H9 (cell line): ENCODE results near the gene STK26. TPM values are rescaled to one million over a fixed set of nuclear protein-coding genes. Genes with fewer than 3 reads are reported as not detected.

Source experiments
- DNase-seq: peaks from one replicate; pipeline ENCODE4 v3.0.0-alpha.2; 2017
- H2AFZ ChIP-seq: one replicate; pipeline ENCODE4 v1.6.1; 2013; ENCODE audit warnings: mild to moderate bottlenecking, low read length, control low read depth, moderate library complexity
- H2AK5ac ChIP-seq: 2 replicates; pipeline ENCODE4 v1.6.1; 2013; ENCODE audit warnings: low read length, control low read depth, mixed read lengths; ENCODE audit not compliant: insufficient read length
- H2BK120ac ChIP-seq: one replicate; pipeline ENCODE4 v1.6.1; 2013; ENCODE audit warnings: low read depth, mild to moderate bottlenecking, low read length, control low read depth, inconsistent platforms; ENCODE audit not compliant: poor library complexity, severe bottlenecking
- H2BK12ac ChIP-seq: 2 replicates; pipeline ENCODE4 v1.6.1; 2013; ENCODE audit warnings: low read length, control low read depth, mixed read lengths, low read depth; ENCODE audit not compliant: insufficient read length
- H2BK15ac ChIP-seq: 2 replicates; pipeline ENCODE4 v1.6.1; 2013; ENCODE audit warnings: low read depth, low read length, control low read depth
- H2BK20ac ChIP-seq: one replicate; pipeline ENCODE4 v1.6.1; 2013; ENCODE audit warnings: low read depth, mild to moderate bottlenecking, low read length, control low read depth, inconsistent platforms; ENCODE audit not compliant: poor library complexity, severe bottlenecking
- H2BK5ac ChIP-seq: 2 replicates; pipeline ENCODE4 v1.6.1; 2013; ENCODE audit warnings: low read length, control low read depth, mixed read lengths; ENCODE audit not compliant: insufficient read length
- H3K14ac ChIP-seq: 2 replicates; pipeline ENCODE4 v1.6.1; 2013; ENCODE audit warnings: low read length, control low read depth; ENCODE audit not compliant: insufficient read depth
- H3K18ac ChIP-seq: 2 replicates; pipeline ENCODE4 v1.6.1; 2013; ENCODE audit warnings: low read depth, mild to moderate bottlenecking, mixed read lengths, low read length, control low read depth; ENCODE audit not compliant: insufficient read length
- H3K23ac ChIP-seq: 2 replicates; pipeline ENCODE4 v1.6.1; 2013; ENCODE audit warnings: low read length, control low read depth, mixed read lengths, low read depth; ENCODE audit not compliant: insufficient read length
- H3K23me2 ChIP-seq: 2 replicates; pipeline ENCODE4 v1.6.1; 2013; ENCODE audit warnings: low read depth, mild to moderate bottlenecking, mixed read lengths, low read length, control low read depth; ENCODE audit not compliant: insufficient read length, poor library complexity, severe bottlenecking
- H3K27ac ChIP-seq: 2 replicates; pipeline ENCODE4 v1.5.1; 2013; ENCODE audit warnings: low read length, control low read depth, mixed read lengths, low read depth; ENCODE audit not compliant: insufficient read length
- H3K27me3 ChIP-seq: 2 replicates; pipeline ENCODE4 v1.6.1; 2013; ENCODE audit warnings: low read length, control low read depth, inconsistent platforms; ENCODE audit not compliant: insufficient read depth
- H3K4ac ChIP-seq: 2 replicates; pipeline ENCODE4 v1.6.1; 2013; ENCODE audit warnings: low read depth, mild to moderate bottlenecking, control low read depth, inconsistent platforms, low read length, moderate library complexity
- H3K4me1 ChIP-seq: 2 replicates; pipeline ENCODE4 v1.6.1; 2013; ENCODE audit warnings: low read length, control low read depth, inconsistent platforms; ENCODE audit not compliant: insufficient read depth
- H3K4me2 ChIP-seq: 2 replicates; pipeline ENCODE4 v1.6.1; 2013; ENCODE audit warnings: low read length, control low read depth, mixed read lengths; ENCODE audit not compliant: insufficient read length, insufficient read depth
- H3K56ac ChIP-seq: 2 replicates; pipeline ENCODE4 v1.6.1; 2013; ENCODE audit warnings: low read depth, mild to moderate bottlenecking, mixed read lengths, low read length, control low read depth; ENCODE audit not compliant: insufficient read length
- H3K79me1 ChIP-seq: 2 replicates; pipeline ENCODE4 v1.6.1; 2013; ENCODE audit warnings: low read depth, mild to moderate bottlenecking, moderate library complexity, low read length, control low read depth, inconsistent platforms; ENCODE audit not compliant: insufficient read depth, poor library complexity, severe bottlenecking
- H3K79me2 ChIP-seq: 2 replicates; pipeline ENCODE4 v1.6.1; 2013; ENCODE audit warnings: low read length, control low read depth, inconsistent platforms; ENCODE audit not compliant: insufficient read depth
- H3K9ac ChIP-seq: 2 replicates; pipeline ENCODE4 v1.6.1; 2013; ENCODE audit warnings: low read length, control low read depth, mixed read lengths; ENCODE audit not compliant: insufficient read length; ENCODE audit errors: extremely low read depth
- H3K9me3 ChIP-seq: one replicate; pipeline ENCODE4 v1.6.1; 2013; ENCODE audit warnings: low read depth, low read length, inconsistent platforms; ENCODE audit not compliant: control insufficient read depth
- H3T11ph ChIP-seq: one replicate; pipeline ENCODE4 v1.6.1; 2013; ENCODE audit warnings: mild to moderate bottlenecking, low read length, control low read depth, inconsistent platforms
- H4K20me1 ChIP-seq: one replicate; pipeline ENCODE4 v1.6.1; 2013; ENCODE audit not compliant: control insufficient read depth, insufficient read length, insufficient read depth
- H4K5ac ChIP-seq: 2 replicates; pipeline ENCODE4 v1.6.1; 2013; ENCODE audit warnings: low read depth, mild to moderate bottlenecking, mixed read lengths, low read length, control low read depth; ENCODE audit not compliant: insufficient read length
- H4K8ac ChIP-seq: replicated peaks from 2 replicates; pipeline ENCODE4 v1.6.1; 2013; ENCODE audit warnings: low read length, control low read depth, mixed read lengths, low read depth; ENCODE audit not compliant: insufficient read length
- H4K91ac ChIP-seq: 2 replicates; pipeline ENCODE4 v1.6.1; 2013; ENCODE audit warnings: low read depth, mild to moderate bottlenecking, moderate library complexity, mixed read lengths, low read length, control low read depth; ENCODE audit not compliant: insufficient read length
- H3K27ac Mint-ChIP-seq, 3 experiments: 2 replicates in 2 of 3; 3 replicates in 1 of 3; pipeline ENCODE4 v1.8.0; 2020 to 2021; ENCODE audit warnings: mixed read lengths in 3 of 3, mild to moderate bottlenecking in 1 of 3, moderate library complexity in 1 of 3
- H3K27me3 Mint-ChIP-seq: 2 replicates; pipeline ENCODE4 v1.8.0; 2021; ENCODE audit warnings: low read depth, mild to moderate bottlenecking, moderate library complexity, mixed read lengths
- H3K36me3 Mint-ChIP-seq, 3 experiments: 2 replicates in 2 of 3; 3 replicates in 1 of 3; pipeline ENCODE4 v1.8.0; 2020 to 2021; ENCODE audit warnings: low read depth in 3 of 3, mixed read lengths in 3 of 3; ENCODE audit not compliant: insufficient read depth in 1 of 3
- H3K4me1 Mint-ChIP-seq, 2 experiments: 2 replicates each; pipeline ENCODE4 v1.8.0; 2020; ENCODE audit warnings: mixed read lengths in 2 of 2
- H3K4me3 Mint-ChIP-seq, 2 experiments: 2 replicates in 1 of 2; 3 replicates in 1 of 2; pipeline ENCODE4 v1.8.0; 2020 to 2021; ENCODE audit warnings: mild to moderate bottlenecking in 2 of 2, mixed read lengths in 2 of 2, moderate library complexity in 1 of 2
- H3K9me3 Mint-ChIP-seq, 2 experiments: 2 replicates in 1 of 2; 3 replicates in 1 of 2; pipeline ENCODE4 v1.8.0; 2020; ENCODE audit warnings: mild to moderate bottlenecking in 2 of 2, mixed read lengths in 2 of 2, moderate library complexity in 1 of 2
- WGBS: extraction: QIAGEN DNeasy Blood & Tissue Kit; methylation state at CpG from one replicate; pipeline ENCODE4 v1.1.7; 2013; ENCODE audit warnings: missing lambda C conversion rate, low lambda C conversion rate, mixed read lengths; ENCODE audit not compliant: insufficient read length; ENCODE audit errors: extremely low coverage; 5-methylcytosine and 5-hydroxymethylcytosine counted together
- total RNA-seq: library from RNA; stranded (reverse); gene quantifications from 2 replicates; pipeline ENCODE4 v1.2.1, GENCODE V29; 2021
- TF ChIP-seq, protein P1 (sequence below): fragments of 200-600 bp; sonication (generic); conservative IDR thresholded peaks from 3 replicates; pipeline ENCODE4 v1.8.0; 2021; ENCODE audit warnings: antibody characterized with exemption, mild to moderate bottlenecking

STK26 gene
- total RNA-seq, 1 experiment from 2014 or later = 99.2 TPM

GRCh38 chrX:132101206-132101605 lies 78.1 kb downstream of the STK26 start:
- H3K56ac ChIP-seq = no peak overlapping the region
- Mint-ChIP-seq H3K4me3 (no peak overlapping the region), H3K4me1 (no peaks in the 10 kb centered on the region), H3K36me3 (no peaks in the 10 kb centered on the region), H3K27ac (no peak overlapping the region), H3K27me3 (no peaks in the 10 kb centered on the region), H3K9me3 (no peaks in the 10 kb centered on the region)
- no peak overlapping the region for H2AFZ ChIP-seq
- no peak overlapping the region for H4K5ac ChIP-seq
- H2BK12ac ChIP-seq = no peak overlapping the region
- WGBS = no CpG with 5 or more reads among the region's 4 CpGs
- DNase-seq = no peak
- no peaks in the 10 kb centered on the region for H4K20me1 ChIP-seq
- H2BK15ac ChIP-seq = no peak overlapping the region
- TF ChIP-seq, protein P1, sequence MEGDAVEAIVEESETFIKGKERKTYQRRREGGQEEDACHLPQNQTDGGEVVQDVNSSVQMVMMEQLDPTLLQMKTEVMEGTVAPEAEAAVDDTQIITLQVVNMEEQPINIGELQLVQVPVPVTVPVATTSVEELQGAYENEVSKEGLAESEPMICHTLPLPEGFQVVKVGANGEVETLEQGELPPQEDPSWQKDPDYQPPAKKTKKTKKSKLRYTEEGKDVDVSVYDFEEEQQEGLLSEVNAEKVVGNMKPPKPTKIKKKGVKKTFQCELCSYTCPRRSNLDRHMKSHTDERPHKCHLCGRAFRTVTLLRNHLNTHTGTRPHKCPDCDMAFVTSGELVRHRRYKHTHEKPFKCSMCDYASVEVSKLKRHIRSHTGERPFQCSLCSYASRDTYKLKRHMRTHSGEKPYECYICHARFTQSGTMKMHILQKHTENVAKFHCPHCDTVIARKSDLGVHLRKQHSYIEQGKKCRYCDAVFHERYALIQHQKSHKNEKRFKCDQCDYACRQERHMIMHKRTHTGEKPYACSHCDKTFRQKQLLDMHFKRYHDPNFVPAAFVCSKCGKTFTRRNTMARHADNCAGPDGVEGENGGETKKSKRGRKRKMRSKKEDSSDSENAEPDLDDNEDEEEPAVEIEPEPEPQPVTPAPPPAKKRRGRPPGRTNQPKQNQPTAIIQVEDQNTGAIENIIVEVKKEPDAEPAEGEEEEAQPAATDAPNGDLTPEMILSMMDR = no peak
- H3K27ac ChIP-seq = no peak overlapping the region
- no peaks in the 10 kb centered on the region for H3K79me2 ChIP-seq
- H3K4me1 ChIP-seq = no peaks in the 10 kb centered on the region
- H3K9ac ChIP-seq = no peak overlapping the region
- H2BK5ac ChIP-seq = no peak overlapping the region
- no peak overlapping the region for H3T11ph ChIP-seq
- H2AK5ac ChIP-seq = no peak overlapping the region
- H3K14ac ChIP-seq = no peak overlapping the region
- no peaks in the 10 kb centered on the region for H3K23me2 ChIP-seq
- no peak overlapping the region for H3K23ac ChIP-seq
- no peaks in the 10 kb centered on the region for H3K27me3 ChIP-seq
- H4K8ac ChIP-seq = no peak overlapping the region
- H3K18ac ChIP-seq = no peak overlapping the region
- H3K79me1 ChIP-seq = no peaks in the 10 kb centered on the region
- H3K9me3 ChIP-seq = no peaks in the 10 kb centered on the region
- H2BK20ac ChIP-seq = no peak overlapping the region
- H3K4me2 ChIP-seq = no peak overlapping the region
- no peak overlapping the region for H2BK120ac ChIP-seq
- no peak overlapping the region for H3K4ac ChIP-seq
- no peak overlapping the region for H4K91ac ChIP-seq
